Parathyroid adenoma (tissue), 2 donors: Measurements from ENCODE around the gene RAB3IL1.

Source experiments
- H2AFZ ChIP-seq: fragments of 300-600 bp; sonication (generic); one replicate; pipeline ENCODE4 v1.7.0; 2017; ENCODE audit warnings: antibody characterized with exemption, mild to moderate bottlenecking
- H3K27ac ChIP-seq: fragments of 300-600 bp; sonication (generic); one replicate; pipeline ENCODE4 v1.7.0; 2017
- H3K27me3 ChIP-seq: fragments of 300-600 bp; sonication (generic); one replicate; pipeline ENCODE4 v1.7.0; 2017; ENCODE audit warnings: low read length; ENCODE audit not compliant: control insufficient read depth, insufficient read depth
- H3K36me3 ChIP-seq: fragments of 300-600 bp; sonication (generic); one replicate; pipeline ENCODE4 v1.7.0; 2017; ENCODE audit warnings: low read length; ENCODE audit not compliant: control insufficient read depth, insufficient read depth
- H3K4me1 ChIP-seq: fragments of 300-600 bp; sonication (generic); one replicate; pipeline ENCODE4 v1.7.0; 2017; ENCODE audit warnings: control low read depth
- H3K4me2 ChIP-seq: fragments of 300-600 bp; sonication (generic); one replicate; pipeline ENCODE4 v1.7.0; 2017; ENCODE audit warnings: low read length
- H3K4me3 ChIP-seq: fragments of 300-600 bp; sonication (generic); one replicate; pipeline ENCODE4 v1.7.0; 2017; ENCODE audit warnings: low read depth, low read length
- H3K79me2 ChIP-seq: fragments of 300-600 bp; sonication (generic); one replicate; pipeline ENCODE4 v1.7.0; 2017; ENCODE audit warnings: control low read depth
- H3K9ac ChIP-seq: fragments of 300-600 bp; sonication (generic); one replicate; pipeline ENCODE4 v1.7.0; 2017; ENCODE audit warnings: mild to moderate bottlenecking
- H3K9me3 ChIP-seq: fragments of 300-600 bp; sonication (generic); one replicate; pipeline ENCODE4 v1.7.0; 2017; ENCODE audit warnings: low read length; ENCODE audit not compliant: control insufficient read depth
- TF ChIP-seq, protein P1 (sequence below): fragments of 300-600 bp; sonication (generic); IDR thresholded peaks from one replicate; pipeline ENCODE4 v1.7.0; 2017; ENCODE audit warnings: antibody characterized with exemption, mild to moderate bottlenecking
- donor health status: primary hyperparathyroidism.

Gene RAB3IL1

DNA sequence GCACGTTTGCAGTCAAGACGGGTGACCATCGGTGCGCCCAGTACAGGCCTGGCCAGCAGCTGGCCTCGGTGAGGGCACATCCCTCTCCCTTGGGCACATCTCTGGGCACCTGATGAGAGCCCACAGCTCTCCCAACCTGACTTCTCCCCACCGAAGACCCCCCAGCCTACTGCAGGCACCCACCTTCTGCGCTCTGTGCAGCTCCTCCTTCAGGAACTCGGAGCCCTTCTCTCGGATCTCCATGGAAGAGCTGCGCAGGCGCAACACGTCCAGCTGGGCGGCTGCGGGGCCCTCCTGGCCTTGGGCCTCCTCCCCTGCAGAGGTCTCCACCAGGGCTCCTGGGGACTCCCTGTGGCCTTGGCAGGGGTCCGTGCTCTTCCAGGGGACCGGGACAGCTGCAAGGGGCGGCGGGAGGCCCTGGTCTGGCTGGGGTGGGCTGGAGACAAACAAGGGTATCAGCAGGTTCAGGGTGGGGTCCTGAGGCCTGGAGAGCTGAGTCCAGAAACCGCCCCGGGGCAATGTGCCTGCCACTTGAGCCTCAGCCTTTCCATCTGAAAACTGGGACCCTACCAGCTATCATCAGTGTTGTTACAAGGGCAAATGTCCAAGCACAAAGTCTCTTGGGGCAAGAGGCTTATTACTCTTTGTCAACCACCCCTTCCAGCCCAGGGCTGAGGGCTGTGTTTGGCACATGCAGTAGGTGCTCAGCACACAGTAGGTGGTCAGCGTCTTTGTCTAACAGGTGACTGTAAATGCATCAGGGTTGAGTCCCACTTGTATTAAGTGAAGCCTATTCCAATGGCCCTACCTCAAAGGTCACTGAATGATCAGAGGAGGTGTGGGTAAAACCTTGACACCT is 9.3 kb downstream of the RAB3IL1 start:
- Histone ChIP-seq H3K79me2 (no peaks in the 10 kb centered on the region), H3K27me3 (no peaks in the 10 kb centered on the region), H3K36me3 (no peaks in the 10 kb centered on the region), H3K4me2 (peak overlapping the region; percentile 28), H2AFZ (peak overlapping the region; percentile 68), H3K9ac (no peak overlapping the region), H3K4me1 (peaks cover 11% of the 10 kb centered on the region), H3K9me3 (no peaks in the 10 kb centered on the region), H3K4me3 (no peak overlapping the region), H3K27ac (peak overlapping the region; percentile 51)
- TF ChIP-seq, protein P1, sequence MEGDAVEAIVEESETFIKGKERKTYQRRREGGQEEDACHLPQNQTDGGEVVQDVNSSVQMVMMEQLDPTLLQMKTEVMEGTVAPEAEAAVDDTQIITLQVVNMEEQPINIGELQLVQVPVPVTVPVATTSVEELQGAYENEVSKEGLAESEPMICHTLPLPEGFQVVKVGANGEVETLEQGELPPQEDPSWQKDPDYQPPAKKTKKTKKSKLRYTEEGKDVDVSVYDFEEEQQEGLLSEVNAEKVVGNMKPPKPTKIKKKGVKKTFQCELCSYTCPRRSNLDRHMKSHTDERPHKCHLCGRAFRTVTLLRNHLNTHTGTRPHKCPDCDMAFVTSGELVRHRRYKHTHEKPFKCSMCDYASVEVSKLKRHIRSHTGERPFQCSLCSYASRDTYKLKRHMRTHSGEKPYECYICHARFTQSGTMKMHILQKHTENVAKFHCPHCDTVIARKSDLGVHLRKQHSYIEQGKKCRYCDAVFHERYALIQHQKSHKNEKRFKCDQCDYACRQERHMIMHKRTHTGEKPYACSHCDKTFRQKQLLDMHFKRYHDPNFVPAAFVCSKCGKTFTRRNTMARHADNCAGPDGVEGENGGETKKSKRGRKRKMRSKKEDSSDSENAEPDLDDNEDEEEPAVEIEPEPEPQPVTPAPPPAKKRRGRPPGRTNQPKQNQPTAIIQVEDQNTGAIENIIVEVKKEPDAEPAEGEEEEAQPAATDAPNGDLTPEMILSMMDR: no peak

DNA sequence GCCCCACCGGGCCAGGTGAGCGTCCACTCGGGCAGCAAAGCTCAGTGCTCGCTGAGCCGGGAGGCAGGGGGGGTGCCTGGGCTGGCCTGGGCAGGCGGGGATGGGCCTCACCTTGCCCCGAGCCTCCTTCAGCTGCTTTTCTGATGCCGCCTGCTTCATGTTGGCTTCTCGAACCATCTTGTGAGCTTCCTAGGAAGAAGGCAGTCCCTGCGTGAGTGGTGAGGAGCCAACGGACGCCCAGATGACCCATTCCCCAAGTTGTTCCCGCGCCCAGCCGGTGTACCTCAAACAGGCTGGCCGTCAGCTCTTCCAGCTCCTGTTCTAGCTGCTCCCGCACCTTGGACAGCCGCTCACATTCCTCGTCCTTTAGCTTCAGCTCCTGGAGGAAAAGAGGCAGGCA is 10.1 kb downstream of the RAB3IL1 start:
- Histone ChIP-seq H3K36me3 (no peaks in the 10 kb centered on the region), H3K27ac (no peak overlapping the region), H3K4me3 (no peak overlapping the region), H3K4me1 (peaks cover 11% of the 10 kb centered on the region), H3K79me2 (no peaks in the 10 kb centered on the region), H3K27me3 (no peaks in the 10 kb centered on the region), H3K9me3 (no peaks in the 10 kb centered on the region), H3K9ac (no peak overlapping the region), H3K4me2 (no peak overlapping the region), H2AFZ (no peak overlapping the region)
- TF ChIP-seq, protein P1: no peak

DNA sequence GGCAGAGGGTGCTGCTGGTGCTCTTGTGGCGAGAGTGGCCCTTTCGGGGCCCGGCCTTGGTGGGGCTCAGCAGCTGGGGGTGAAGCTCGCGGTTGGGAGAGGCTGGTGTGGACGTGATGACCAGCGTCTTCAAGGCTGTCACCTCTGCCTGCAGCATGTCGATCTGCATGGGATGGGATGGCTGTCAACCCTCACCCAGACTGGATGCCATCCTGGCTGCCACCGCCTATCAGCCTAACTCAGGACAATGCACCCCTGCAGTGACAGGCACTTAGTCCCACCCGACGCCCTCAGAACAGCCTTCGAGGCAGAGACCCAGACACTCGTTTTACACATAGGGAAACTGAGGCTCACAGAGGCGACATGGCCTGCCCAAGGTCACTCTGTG is 10.8 kb downstream of the RAB3IL1 start:
- TF ChIP-seq, protein P1: no peak
- Histone ChIP-seq H3K27me3 (no peaks in the 10 kb centered on the region), H3K4me3 (no peak overlapping the region), H3K27ac (no peak overlapping the region), H3K4me1 (peaks cover 11% of the 10 kb centered on the region), H3K9ac (no peak overlapping the region), H3K79me2 (no peaks in the 10 kb centered on the region), H3K9me3 (no peaks in the 10 kb centered on the region), H3K4me2 (no peak overlapping the region), H3K36me3 (no peaks in the 10 kb centered on the region), H2AFZ (no peak overlapping the region)

DNA sequence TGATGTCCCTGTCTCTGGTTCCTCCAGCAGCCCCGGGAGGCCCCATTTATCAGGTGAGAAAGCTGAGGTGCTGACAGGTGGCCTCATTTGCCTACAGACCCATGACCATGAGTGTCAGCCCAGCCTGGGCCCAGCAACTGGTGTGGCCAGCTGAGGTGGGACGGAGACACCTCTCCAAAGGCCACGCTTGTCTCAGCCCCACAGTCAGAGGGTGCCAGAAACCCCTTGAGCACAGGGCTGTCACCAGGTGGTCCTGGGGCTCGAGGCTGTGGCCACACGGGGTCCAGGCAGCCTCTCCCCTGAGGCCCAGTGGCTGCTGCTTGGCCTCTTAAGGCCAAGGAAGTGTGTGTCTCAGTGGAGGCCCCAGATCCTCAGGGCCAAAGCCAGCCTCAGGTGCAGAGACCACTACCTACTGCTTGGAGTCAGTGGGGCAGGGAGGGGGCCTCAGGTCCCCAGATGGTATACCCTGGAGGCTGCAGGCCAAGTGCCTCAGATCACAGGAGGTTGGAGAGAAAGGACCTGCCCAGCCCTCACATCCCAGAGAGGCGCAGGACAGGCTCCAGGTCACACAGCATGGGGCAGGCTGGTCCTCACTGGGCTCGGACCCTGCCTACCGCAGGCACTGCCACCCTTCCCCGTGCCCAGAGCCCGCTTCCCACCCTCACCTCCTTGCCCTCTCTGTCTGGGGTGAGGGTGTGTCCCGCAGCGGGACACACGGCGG is 11.4 kb downstream of the RAB3IL1 start:
- Histone ChIP-seq H3K4me1 (peaks cover 11% of the 10 kb centered on the region), H3K36me3 (no peaks in the 10 kb centered on the region), H2AFZ (no peak overlapping the region), H3K4me2 (no peak overlapping the region), H3K9me3 (no peaks in the 10 kb centered on the region), H3K27me3 (no peaks in the 10 kb centered on the region), H3K4me3 (no peak overlapping the region), H3K27ac (no peak overlapping the region), H3K79me2 (no peaks in the 10 kb centered on the region), H3K9ac (no peak overlapping the region)
- TF ChIP-seq, protein P1: no peak
